Measurements from ENCODE around the gene PRIMPOL.

Gene PRIMPOL

GRCh38 chr4:184697956-184698355 is 48.4 kb downstream of the PRIMPOL start:
- DNase-seq: no peak
- no peak overlapping the region for H3K27ac ChIP-seq (ENCODE audit: low read depth, low read length)
- no peak overlapping the region for H3K9ac ChIP-seq (ENCODE audit: low read length)
- H3K36me3 ChIP-seq (ENCODE audit: control insufficient read depth in 1 of 2, insufficient read depth in 2 of 2, low read length in 2 of 2): peaks cover 4 to 16% of the 10 kb centered on the region in 2 experiments
- H3K18ac ChIP-seq (ENCODE audit: low read length): no peak overlapping the region
- no peaks in the 10 kb centered on the region for H3K9me3 ChIP-seq (ENCODE audit: insufficient read depth, low read depth, low read length)
- H3K79me2 ChIP-seq (ENCODE audit: control insufficient read depth, insufficient read depth, low read length, poor library complexity): no peaks in the 10 kb centered on the region
- H3K4me1 ChIP-seq (ENCODE audit: control insufficient read depth in 1 of 2, insufficient read depth in 2 of 2, low read length in 2 of 2): peaks cover 0 to 2% of the 10 kb centered on the region in 2 experiments
- H2AFZ ChIP-seq (ENCODE audit: insufficient read depth, low read length, poor library complexity): no peak overlapping the region
- H3K4ac ChIP-seq (ENCODE audit: low read depth, low read length): no peak overlapping the region
- no peaks in the 10 kb centered on the region for H3K79me1 ChIP-seq (ENCODE audit: low read length)
- no peak overlapping the region for H2BK12ac ChIP-seq (ENCODE audit: low read length)
- WGBS (ENCODE audit: extremely low coverage, insufficient coverage, insufficient read length): no CpG with 5 or more reads among the region's 3 CpGs
- H3K4me2 ChIP-seq (ENCODE audit: low read length): no peak overlapping the region
- no peak overlapping the region for H4K8ac ChIP-seq (ENCODE audit: low read depth, low read length)
- H2BK5ac ChIP-seq (ENCODE audit: low read depth, low read length, poor library complexity): no peak overlapping the region
- no peak overlapping the region for H4K12ac ChIP-seq (ENCODE audit: low read depth, low read length)
- no peak overlapping the region for H2BK120ac ChIP-seq (ENCODE audit: insufficient read depth, low read length, poor library complexity)
- H3K23ac ChIP-seq (ENCODE audit: low read length): no peak overlapping the region
- H2AK5ac ChIP-seq (ENCODE audit: low read length): no peak overlapping the region
- no peaks in the 10 kb centered on the region for H3K27me3 ChIP-seq (ENCODE audit: insufficient read depth, low read length)
- H3K4me3 ChIP-seq (ENCODE audit: low read depth, low read length): no peak overlapping the region
- no peak overlapping the region for H3K14ac ChIP-seq (ENCODE audit: low read length)
- no peak overlapping the region for H4K91ac ChIP-seq (ENCODE audit: low read depth, low read length)

GRCh38 chr4:184699941-184700340 is 50.4 kb downstream of the PRIMPOL start:
- Histone ChIP-seq H2BK5ac (ENCODE audit: low read depth, low read length, poor library complexity) (no peak overlapping the region), H3K4me1 (ENCODE audit: control insufficient read depth in 1 of 2, insufficient read depth in 2 of 2, low read length in 2 of 2) (peaks cover 0 to 2% of the 10 kb centered on the region in 2 experiments), H4K91ac (ENCODE audit: low read depth, low read length) (no peak overlapping the region), H2BK120ac (ENCODE audit: insufficient read depth, low read length, poor library complexity) (no peak overlapping the region), H3K9ac (ENCODE audit: low read length) (no peak overlapping the region), H4K8ac (ENCODE audit: low read depth, low read length) (no peak overlapping the region), H3K4me2 (ENCODE audit: low read length) (no peak overlapping the region), H2AK5ac (ENCODE audit: low read length) (no peak overlapping the region), H3K23ac (ENCODE audit: low read length) (no peak overlapping the region), H3K27me3 (ENCODE audit: insufficient read depth, low read length) (no peaks in the 10 kb centered on the region), H3K14ac (ENCODE audit: low read length) (no peak overlapping the region), H3K27ac (ENCODE audit: low read depth, low read length) (no peak overlapping the region), H2AFZ (ENCODE audit: insufficient read depth, low read length, poor library complexity) (no peak overlapping the region), H3K4ac (ENCODE audit: low read depth, low read length) (no peak overlapping the region), H3K9me3 (ENCODE audit: insufficient read depth, low read depth, low read length) (no peaks in the 10 kb centered on the region), H3K79me2 (ENCODE audit: control insufficient read depth, insufficient read depth, low read length, poor library complexity) (no peaks in the 10 kb centered on the region), H3K4me3 (ENCODE audit: low read depth, low read length) (no peak overlapping the region), H3K36me3 (ENCODE audit: control insufficient read depth in 1 of 2, insufficient read depth in 2 of 2, low read length in 2 of 2) (peaks cover 6 to 11% of the 10 kb centered on the region in 2 experiments), H3K18ac (ENCODE audit: low read length) (no peak overlapping the region), H3K79me1 (ENCODE audit: low read length) (no peaks in the 10 kb centered on the region), H4K12ac (ENCODE audit: low read depth, low read length) (no peak overlapping the region), H2BK12ac (ENCODE audit: low read length) (no peak overlapping the region)
- no CpG with 5 or more reads among the region's 4 CpGs for WGBS (ENCODE audit: extremely low coverage, insufficient coverage, insufficient read length)
- no peak for DNase-seq

- Histone ChIP-seq H3K27me3 (ENCODE audit: insufficient read depth, low read length) (no peaks in the 10 kb centered on the region), H4K8ac (ENCODE audit: low read depth, low read length) (no peak overlapping the region), H3K79me2 (ENCODE audit: control insufficient read depth, insufficient read depth, low read length, poor library complexity) (no peaks in the 10 kb centered on the region), H2BK120ac (ENCODE audit: insufficient read depth, low read length, poor library complexity) (no peak overlapping the region), H2AFZ (ENCODE audit: insufficient read depth, low read length, poor library complexity) (no peak overlapping the region), H3K4ac (ENCODE audit: low read depth, low read length) (no peak overlapping the region), H2AK5ac (ENCODE audit: low read length) (no peak overlapping the region), H3K4me2 (ENCODE audit: low read length) (no peak overlapping the region), H3K36me3 (ENCODE audit: control insufficient read depth in 1 of 2, insufficient read depth in 2 of 2, low read length in 2 of 2) (peaks cover 6 to 10% of the 10 kb centered on the region in 2 experiments), H3K9ac (ENCODE audit: low read length) (no peak overlapping the region), H2BK12ac (ENCODE audit: low read length) (no peak overlapping the region), H3K4me1 (ENCODE audit: control insufficient read depth in 1 of 2, insufficient read depth in 2 of 2, low read length in 2 of 2) (peaks cover 0 to 2% of the 10 kb centered on the region in 2 experiments), H4K12ac (ENCODE audit: low read depth, low read length) (no peak overlapping the region), H4K91ac (ENCODE audit: low read depth, low read length) (no peak overlapping the region), H3K4me3 (ENCODE audit: low read depth, low read length) (no peak overlapping the region), H2BK5ac (ENCODE audit: low read depth, low read length, poor library complexity) (no peak overlapping the region), H3K9me3 (ENCODE audit: insufficient read depth, low read depth, low read length) (no peaks in the 10 kb centered on the region), H3K79me1 (ENCODE audit: low read length) (no peaks in the 10 kb centered on the region), H3K18ac (ENCODE audit: low read length) (no peak overlapping the region), H3K14ac (ENCODE audit: low read length) (no peak overlapping the region), H3K23ac (ENCODE audit: low read length) (no peak overlapping the region), H3K27ac (ENCODE audit: low read depth, low read length) (no peak overlapping the region)
- DNase-seq: no peak
- WGBS (ENCODE audit: extremely low coverage, insufficient coverage, insufficient read length): no CpG with 5 or more reads among the region's 2 CpGs
These were observed 52.6 kb downstream of the PRIMPOL start for GRCh38 chr4:184702114-184702513.

GRCh38 chr4:184705692-184706091 is 56.2 kb downstream of the PRIMPOL start:
- no peaks in the 10 kb centered on the region for H3K27me3 ChIP-seq (ENCODE audit: insufficient read depth, low read length)
- no peaks in the 10 kb centered on the region for H3K79me1 ChIP-seq (ENCODE audit: low read length)
- no peak overlapping the region for H4K12ac ChIP-seq (ENCODE audit: low read depth, low read length)
- H2BK120ac ChIP-seq (ENCODE audit: insufficient read depth, low read length, poor library complexity): no peak overlapping the region
- H2BK5ac ChIP-seq (ENCODE audit: low read depth, low read length, poor library complexity): no peak overlapping the region
- DNase-seq: no peak
- no peak overlapping the region for H3K9ac ChIP-seq (ENCODE audit: low read length)
- no peak overlapping the region for H2AK5ac ChIP-seq (ENCODE audit: low read length)
- WGBS (ENCODE audit: extremely low coverage, insufficient coverage, insufficient read length): 100% methylated on average over 1 of the region's 5 CpGs
- no peak overlapping the region for H4K91ac ChIP-seq (ENCODE audit: low read depth, low read length)
- H3K4me2 ChIP-seq (ENCODE audit: low read length): no peak overlapping the region
- H3K18ac ChIP-seq (ENCODE audit: low read length): no peak overlapping the region
- H2BK12ac ChIP-seq (ENCODE audit: low read length): no peak overlapping the region
- no peak overlapping the region for H3K27ac ChIP-seq (ENCODE audit: low read depth, low read length)
- peaks cover 9 to 13% of the 10 kb centered on the region in 2 experiments for H3K36me3 ChIP-seq (ENCODE audit: control insufficient read depth in 1 of 2, insufficient read depth in 2 of 2, low read length in 2 of 2)
- H3K4me1 ChIP-seq (ENCODE audit: control insufficient read depth in 1 of 2, insufficient read depth in 2 of 2, low read length in 2 of 2): no peaks in the 10 kb centered on the region
- no peak overlapping the region for H3K14ac ChIP-seq (ENCODE audit: low read length)
- no peaks in the 10 kb centered on the region for H3K79me2 ChIP-seq (ENCODE audit: control insufficient read depth, insufficient read depth, low read length, poor library complexity)
- H4K8ac ChIP-seq (ENCODE audit: low read depth, low read length): no peak overlapping the region
- H2AFZ ChIP-seq (ENCODE audit: insufficient read depth, low read length, poor library complexity): no peak overlapping the region
- no peaks in the 10 kb centered on the region for H3K9me3 ChIP-seq (ENCODE audit: insufficient read depth, low read depth, low read length)
- H3K4me3 ChIP-seq (ENCODE audit: low read depth, low read length): no peak overlapping the region
- H3K4ac ChIP-seq (ENCODE audit: low read depth, low read length): no peak overlapping the region
- no peak overlapping the region for H3K23ac ChIP-seq (ENCODE audit: low read length)
